Endothelial cell (in vitro differentiated cells): Measurements from ENCODE around the gene P4HA3. TPM values are rescaled to one million over a fixed set of nuclear protein-coding genes. Genes with fewer than 3 reads are reported as not detected.

Experiments
- DNase-seq: peaks from one replicate; pipeline ENCODE4 v3.0.0; 2021; ENCODE audit warnings: low spot score
- H3K27ac Mint-ChIP-seq: one replicate; pipeline ENCODE4 v1.8.0; 2021; ENCODE audit warnings: mixed read lengths, inconsistent platforms; ENCODE audit not compliant: unreplicated experiment
- H3K27me3 Mint-ChIP-seq: one replicate; pipeline ENCODE4 v1.8.0; 2021; ENCODE audit warnings: mild to moderate bottlenecking, moderate library complexity, mixed read lengths, inconsistent platforms; ENCODE audit not compliant: unreplicated experiment
- H3K36me3 Mint-ChIP-seq: one replicate; pipeline ENCODE4 v1.8.0; 2021; ENCODE audit warnings: mild to moderate bottlenecking, low read depth, mixed read lengths, inconsistent platforms; ENCODE audit not compliant: unreplicated experiment
- H3K4me1 Mint-ChIP-seq: one replicate; pipeline ENCODE4 v1.8.0; 2021; ENCODE audit warnings: mild to moderate bottlenecking, mixed read lengths, inconsistent platforms; ENCODE audit not compliant: unreplicated experiment
- H3K4me3 Mint-ChIP-seq: one replicate; pipeline ENCODE4 v1.8.0; 2021; ENCODE audit warnings: mild to moderate bottlenecking, mixed read lengths, inconsistent platforms; ENCODE audit not compliant: unreplicated experiment
- H3K9me3 Mint-ChIP-seq: one replicate; pipeline ENCODE4 v1.8.0; 2021; ENCODE audit warnings: mixed read lengths, inconsistent platforms; ENCODE audit not compliant: unreplicated experiment
- CTCF ChIP-seq: fragments of 200-600 bp; sonication (generic); IDR thresholded peaks from one replicate; pipeline ENCODE4 v1.5.0; 2021; ENCODE audit warnings: antibody characterized with exemption; ENCODE audit not compliant: unreplicated experiment
- total RNA-seq: library from RNA; stranded (reverse); fragmentation: NEBNext Ultra II Directional; extraction: Animal tissue kit (Norgen Biotek cat#: 25700); gene quantifications from one replicate; pipeline ENCODE4 v1.2.1, GENCODE V29; 2021; ENCODE audit not compliant: unreplicated experiment

P4HA3 gene
- total RNA-seq, 1 donor from 2014 or later = 0.64 TPM

GRCh38 chr11:74288161-74288560 is 23.3 kb downstream of the P4HA3 start:
- TF ChIP-seq CTCF = no peak
- no peaks in the 10 kb centered on the region for H3K36me3 Mint-ChIP-seq
- H3K27ac Mint-ChIP-seq = no peak overlapping the region
- H3K27me3 Mint-ChIP-seq = peaks cover 1% of the 10 kb centered on the region
- no peak overlapping the region for H3K4me3 Mint-ChIP-seq
- no peaks in the 10 kb centered on the region for H3K4me1 Mint-ChIP-seq
- no peak for DNase-seq
- no peaks in the 10 kb centered on the region for H3K9me3 Mint-ChIP-seq

- H3K27ac Mint-ChIP-seq = no peak overlapping the region
- no peaks in the 10 kb centered on the region for H3K9me3 Mint-ChIP-seq
- DNase-seq = no peak
- H3K4me3 Mint-ChIP-seq = no peak overlapping the region
- TF ChIP-seq CTCF = no peak
- H3K4me1 Mint-ChIP-seq = no peaks in the 10 kb centered on the region
- no peaks in the 10 kb centered on the region for H3K36me3 Mint-ChIP-seq
- no peaks in the 10 kb centered on the region for H3K27me3 Mint-ChIP-seq
Measured at GRCh38 chr11:74284466-74284865, 27.0 kb downstream of the P4HA3 start.

DNA sequence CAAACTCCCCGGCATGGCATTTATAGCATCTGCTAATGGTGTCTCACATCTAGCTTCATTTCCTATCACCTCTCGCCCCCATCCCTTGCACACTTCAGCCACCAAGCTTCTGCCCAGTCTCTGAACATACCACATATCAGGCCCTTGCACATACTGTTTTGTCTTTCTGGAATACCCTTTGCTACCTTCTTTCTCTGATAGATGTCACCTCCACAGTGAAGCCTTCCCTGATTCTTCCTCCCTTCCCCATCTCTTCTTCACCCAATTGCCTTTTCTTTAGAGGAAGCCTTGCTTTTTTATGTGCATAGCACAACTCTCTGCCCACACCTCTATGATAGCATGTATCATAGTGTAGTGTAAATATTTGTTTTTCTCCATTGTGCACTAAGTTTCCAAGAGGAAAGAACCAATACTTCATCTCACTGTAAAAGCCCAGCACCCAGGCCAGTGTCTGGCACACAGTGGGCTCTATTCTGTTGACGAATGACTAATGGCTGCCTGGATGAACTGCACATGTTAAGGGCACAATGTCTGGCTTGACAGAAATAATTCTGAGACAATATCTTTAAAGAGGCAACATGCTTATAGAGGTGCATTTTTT is 27.8 kb downstream of the P4HA3 start:
- H3K4me1 Mint-ChIP-seq = no peaks in the 10 kb centered on the region
- H3K36me3 Mint-ChIP-seq = no peaks in the 10 kb centered on the region
- DNase-seq = no peak
- no peak overlapping the region for H3K27ac Mint-ChIP-seq
- H3K4me3 Mint-ChIP-seq = no peak overlapping the region
- TF ChIP-seq CTCF = no peak
- no peaks in the 10 kb centered on the region for H3K9me3 Mint-ChIP-seq
- no peaks in the 10 kb centered on the region for H3K27me3 Mint-ChIP-seq

DNA sequence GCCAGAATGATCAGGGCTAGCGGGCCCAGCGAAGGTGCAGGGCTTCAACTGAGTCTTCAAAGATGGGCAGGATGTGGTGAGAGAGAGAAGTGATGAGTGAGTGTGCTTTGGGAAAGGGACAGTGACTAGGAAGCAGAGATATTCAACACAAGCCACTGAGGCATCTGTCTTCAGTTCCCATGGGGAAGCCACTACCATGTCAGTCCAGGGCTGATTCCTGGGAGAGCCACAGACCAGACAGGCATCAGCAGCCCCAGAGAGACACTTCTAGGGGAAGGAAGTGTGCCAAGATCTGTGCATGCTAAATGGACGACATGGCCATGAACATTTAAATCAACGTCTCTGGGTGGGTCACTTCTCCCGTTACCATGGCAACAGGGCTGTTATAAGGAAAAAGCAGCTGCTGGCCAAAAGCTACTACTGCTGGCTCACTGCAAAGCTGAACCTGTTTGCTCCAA is 28.5 kb downstream of the P4HA3 start:
- no peak for TF ChIP-seq CTCF
- Mint-ChIP-seq H3K36me3 (peaks cover 4% of the 10 kb centered on the region), H3K27me3 (no peaks in the 10 kb centered on the region), H3K27ac (no peak overlapping the region), H3K9me3 (no peaks in the 10 kb centered on the region), H3K4me1 (no peaks in the 10 kb centered on the region), H3K4me3 (no peak overlapping the region)
- DNase-seq = no peak

DNA sequence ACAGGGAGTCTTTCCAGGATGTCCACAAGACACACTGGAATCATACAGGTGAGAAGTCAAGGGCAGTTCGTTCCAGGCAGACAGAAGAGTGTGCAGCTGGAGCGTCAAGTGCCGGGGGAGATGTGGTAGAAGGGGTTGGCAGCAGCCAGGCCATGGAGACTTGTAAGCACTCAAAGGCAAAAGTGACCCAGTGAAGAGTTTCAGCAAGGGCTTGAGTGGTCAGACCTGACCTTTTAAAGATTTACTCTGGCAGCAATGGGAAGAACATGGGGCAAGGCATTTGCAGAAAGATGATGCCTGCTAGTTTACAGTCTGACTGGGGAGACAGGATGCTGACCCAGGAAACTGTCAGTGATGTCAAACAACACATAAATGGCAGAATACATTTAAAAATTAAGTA is 29.0 kb downstream of the P4HA3 start:
- Mint-ChIP-seq H3K4me1 (no peaks in the 10 kb centered on the region), H3K4me3 (no peak overlapping the region), H3K9me3 (no peaks in the 10 kb centered on the region), H3K36me3 (peaks cover 4% of the 10 kb centered on the region), H3K27me3 (no peaks in the 10 kb centered on the region), H3K27ac (no peak overlapping the region)
- DNase-seq = no peak
- no peak for TF ChIP-seq CTCF
